GM10266 (cell line): ENCODE measurements around the gene STAM2.
"Not testable (repeated sequence)": the region's sequence is repeated elsewhere in the genome, so short reads cannot be mapped to it uniquely, and the experiment has no call there.

Experiments used
- DNase-seq: peaks from one replicate; pipeline ENCODE4 v3.0.0; 2012; ENCODE audit errors: extremely low spot score
- TF ChIP-seq, protein P1 (sequence below): IDR thresholded peaks from 2 replicates; pipeline ENCODE4 v1.5.1; 2012; ENCODE audit warnings: mild to moderate bottlenecking, low read depth; ENCODE audit not compliant: control insufficient read depth, insufficient read depth; ENCODE audit errors: missing control alignments

STAM2 gene

GRCh38 chr2:152183401-152184073, 8.0 kb upstream of the STAM2 start:
- no peak for DNase-seq
- TF ChIP-seq, protein P1, sequence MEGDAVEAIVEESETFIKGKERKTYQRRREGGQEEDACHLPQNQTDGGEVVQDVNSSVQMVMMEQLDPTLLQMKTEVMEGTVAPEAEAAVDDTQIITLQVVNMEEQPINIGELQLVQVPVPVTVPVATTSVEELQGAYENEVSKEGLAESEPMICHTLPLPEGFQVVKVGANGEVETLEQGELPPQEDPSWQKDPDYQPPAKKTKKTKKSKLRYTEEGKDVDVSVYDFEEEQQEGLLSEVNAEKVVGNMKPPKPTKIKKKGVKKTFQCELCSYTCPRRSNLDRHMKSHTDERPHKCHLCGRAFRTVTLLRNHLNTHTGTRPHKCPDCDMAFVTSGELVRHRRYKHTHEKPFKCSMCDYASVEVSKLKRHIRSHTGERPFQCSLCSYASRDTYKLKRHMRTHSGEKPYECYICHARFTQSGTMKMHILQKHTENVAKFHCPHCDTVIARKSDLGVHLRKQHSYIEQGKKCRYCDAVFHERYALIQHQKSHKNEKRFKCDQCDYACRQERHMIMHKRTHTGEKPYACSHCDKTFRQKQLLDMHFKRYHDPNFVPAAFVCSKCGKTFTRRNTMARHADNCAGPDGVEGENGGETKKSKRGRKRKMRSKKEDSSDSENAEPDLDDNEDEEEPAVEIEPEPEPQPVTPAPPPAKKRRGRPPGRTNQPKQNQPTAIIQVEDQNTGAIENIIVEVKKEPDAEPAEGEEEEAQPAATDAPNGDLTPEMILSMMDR: no peak

DNA sequence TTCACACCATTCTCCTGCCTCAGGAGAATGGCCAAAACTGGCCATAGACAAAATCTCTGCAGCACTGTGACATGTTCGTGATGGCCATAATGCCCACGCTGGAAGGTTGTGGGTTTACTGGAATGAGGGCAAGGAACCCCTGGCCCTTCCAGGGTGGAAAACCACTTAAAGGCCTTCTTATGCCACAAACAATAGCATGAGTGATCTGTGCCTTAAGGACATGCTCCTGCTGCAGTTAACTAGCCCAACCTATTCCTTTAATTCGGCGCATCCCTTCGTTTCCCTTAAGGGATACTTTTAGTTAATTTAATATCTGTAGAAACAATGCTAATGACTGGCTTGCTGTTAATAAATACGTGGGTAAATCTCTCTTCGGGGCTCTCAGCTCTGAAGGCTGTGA, 2.1 kb upstream of the STAM2 start:
- DNase-seq: not testable (repeated sequence)

- DNase-seq: no peak
- TF ChIP-seq, protein P1: no peak
These were observed 651 bp upstream of the STAM2 start for GRCh38 chr2:152176113-152176714.

DNA sequence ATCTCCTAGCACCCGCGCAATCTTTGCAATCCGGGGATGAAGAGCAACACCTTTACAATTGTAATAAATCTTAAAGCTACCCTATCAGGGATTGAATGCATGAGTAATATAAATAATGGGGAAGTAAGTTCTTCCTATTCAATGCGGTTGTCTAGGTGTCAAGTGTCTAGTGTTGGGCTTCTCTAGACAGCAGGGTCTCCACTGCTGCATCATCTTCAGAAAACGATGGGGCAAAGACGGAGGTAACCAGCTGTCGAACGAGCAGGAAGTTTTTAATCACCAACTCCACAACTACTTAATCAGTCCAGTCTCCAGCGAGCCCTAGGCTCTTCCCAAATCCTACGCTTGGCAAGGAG, 573 bp downstream of the STAM2 start:
- TF ChIP-seq, protein P1: no peak
- no peak for DNase-seq

DNA sequence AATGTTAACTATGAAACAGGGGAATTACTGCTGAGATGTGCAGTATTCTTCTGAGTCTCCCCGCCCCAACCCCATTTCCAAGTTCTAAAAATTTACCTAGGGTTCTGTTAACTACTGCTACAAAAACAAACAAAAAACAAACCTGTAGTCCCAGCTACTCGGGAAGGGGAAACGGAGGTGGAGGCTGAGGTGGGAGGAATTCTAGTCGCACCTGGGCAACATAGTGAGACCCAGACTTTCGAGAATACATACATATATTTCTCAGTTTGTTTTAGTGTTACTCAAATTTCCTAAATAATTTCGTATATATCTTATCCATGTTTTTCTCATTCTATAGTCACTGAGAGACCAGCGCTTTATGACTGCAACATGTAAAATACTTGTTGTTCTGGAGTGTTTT, 989 bp downstream of the STAM2 start:
- TF ChIP-seq, protein P1: no peak
- DNase-seq: no peak

GRCh38 chr2:152173831-152174230, 1.7 kb downstream of the STAM2 start:
- DNase-seq: no peak
- TF ChIP-seq, protein P1: no peak

GRCh38 chr2:152172201-152172785, 3.3 kb downstream of the STAM2 start:
- not testable (repeated sequence) for DNase-seq

DNA sequence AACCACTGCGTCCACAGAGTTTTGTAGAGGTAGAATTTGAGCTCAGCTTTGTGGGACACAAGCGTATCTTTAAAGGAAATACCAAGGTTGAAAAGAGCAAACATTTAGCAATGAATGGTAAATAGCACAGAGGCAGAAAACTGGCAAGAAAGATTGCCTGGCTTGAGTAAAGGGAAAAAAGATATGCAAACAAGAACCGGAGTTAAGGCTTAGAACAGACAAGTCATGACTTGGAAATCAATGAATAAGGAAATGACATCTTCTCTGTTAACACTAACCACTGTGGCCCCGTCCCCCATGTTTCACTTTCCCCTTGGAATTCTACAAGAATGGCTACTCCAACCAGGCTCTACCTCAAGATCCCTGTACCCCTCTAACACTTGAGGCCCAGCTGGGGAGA, 3.8 kb downstream of the STAM2 start:
- no peak for DNase-seq

GRCh38 chr2:152169158-152169557, 6.4 kb downstream of the STAM2 start:
- not testable (repeated sequence) for DNase-seq

More for the DNA sequence above, 3.8 kb downstream of the STAM2 start:
- TF ChIP-seq, protein P1: no peak

- DNase-seq: not testable (repeated sequence)
These were observed 8.1 kb downstream of the STAM2 start for GRCh38 chr2:152167470-152167869.
